Hepatic stellate cell (primary cell): ENCODE results near the gene ESYT1.
A peak's percentile ranks its signal among the peaks of the same experiment; 100 is the strongest.
"Not testable (repeated sequence)": the region's sequence is repeated elsewhere in the genome, so short reads cannot be mapped to it uniquely, and the experiment has no call there.

ENCODE experiments used
- DNase-seq: peaks from one replicate; pipeline ENCODE4 v3.0.0; 2011; ENCODE audit warnings: low spot score

Gene ESYT1

GRCh38 chr12:56155256-56155845 is 27.3 kb downstream of the ESYT1 start:
- no peak for DNase-seq

GRCh38 chr12:56156464-56157200 is 28.6 kb downstream of the ESYT1 start:
- DNase-seq: not testable (repeated sequence)

GRCh38 chr12:56157201-56158028 is 29.3 kb downstream of the ESYT1 start:
- peak; percentile 92 for DNase-seq

GRCh38 chr12:56158029-56158925 is 30.2 kb downstream of the ESYT1 start, which contains the start of gene MYL6:
Gene MYL6, plus strand, starts transcription at chr12:56158359. Its CDS starts 43 bp downstream, at chr12:56158402.
- DNase-seq: peak; percentile 97

- DNase-seq: peak; percentile 77
Observed at GRCh38 chr12:56158926-56159461, 30.9 kb downstream of the ESYT1 start.

- no peak for DNase-seq
Observed at GRCh38 chr12:56159482-56160192, 31.6 kb downstream of the ESYT1 start.

- no peak for DNase-seq
Observed at GRCh38 chr12:56160193-56160763, 32.2 kb downstream of the ESYT1 start.

- no peak for DNase-seq
Observed at GRCh38 chr12:56160894-56161689, 33.0 kb downstream of the ESYT1 start.

- DNase-seq: no peak
Observed at GRCh38 chr12:56161690-56162351, 33.8 kb downstream of the ESYT1 start.

- DNase-seq: no peak
Observed at GRCh38 chr12:56162468-56163290, 34.6 kb downstream of the ESYT1 start.

- no peak for DNase-seq
Observed at GRCh38 chr12:56163533-56164344, 35.7 kb downstream of the ESYT1 start.

GRCh38 chr12:56164345-56164729 is 36.3 kb downstream of the ESYT1 start:
- DNase-seq: no peak

GRCh38 chr12:56165369-56165768 is 37.3 kb downstream of the ESYT1 start:
- DNase-seq: no peak

GRCh38 chr12:56169229-56169759 is 41.2 kb downstream of the ESYT1 start:
- DNase-seq: no peak

GRCh38 chr12:56172839-56173238 is 44.8 kb downstream of the ESYT1 start:
- no peak for DNase-seq

- no peak for DNase-seq
Observed at GRCh38 chr12:56178347-56178746, 50.3 kb downstream of the ESYT1 start.

- no peak for DNase-seq
Observed at GRCh38 chr12:56186957-56187356, 58.9 kb downstream of the ESYT1 start.
